NCI-H1092 (cell line): ENCODE data around the gene CAT.
"Not testable (repeated sequence)": the region's sequence is repeated elsewhere in the genome, so short reads cannot be mapped to it uniquely, and the experiment has no call there.

Experiments
- DNase-seq: peaks from one replicate; lab custom pipeline; 2025; lab: John Stamatoyannopoulos, UW

The CAT gene

DNA sequence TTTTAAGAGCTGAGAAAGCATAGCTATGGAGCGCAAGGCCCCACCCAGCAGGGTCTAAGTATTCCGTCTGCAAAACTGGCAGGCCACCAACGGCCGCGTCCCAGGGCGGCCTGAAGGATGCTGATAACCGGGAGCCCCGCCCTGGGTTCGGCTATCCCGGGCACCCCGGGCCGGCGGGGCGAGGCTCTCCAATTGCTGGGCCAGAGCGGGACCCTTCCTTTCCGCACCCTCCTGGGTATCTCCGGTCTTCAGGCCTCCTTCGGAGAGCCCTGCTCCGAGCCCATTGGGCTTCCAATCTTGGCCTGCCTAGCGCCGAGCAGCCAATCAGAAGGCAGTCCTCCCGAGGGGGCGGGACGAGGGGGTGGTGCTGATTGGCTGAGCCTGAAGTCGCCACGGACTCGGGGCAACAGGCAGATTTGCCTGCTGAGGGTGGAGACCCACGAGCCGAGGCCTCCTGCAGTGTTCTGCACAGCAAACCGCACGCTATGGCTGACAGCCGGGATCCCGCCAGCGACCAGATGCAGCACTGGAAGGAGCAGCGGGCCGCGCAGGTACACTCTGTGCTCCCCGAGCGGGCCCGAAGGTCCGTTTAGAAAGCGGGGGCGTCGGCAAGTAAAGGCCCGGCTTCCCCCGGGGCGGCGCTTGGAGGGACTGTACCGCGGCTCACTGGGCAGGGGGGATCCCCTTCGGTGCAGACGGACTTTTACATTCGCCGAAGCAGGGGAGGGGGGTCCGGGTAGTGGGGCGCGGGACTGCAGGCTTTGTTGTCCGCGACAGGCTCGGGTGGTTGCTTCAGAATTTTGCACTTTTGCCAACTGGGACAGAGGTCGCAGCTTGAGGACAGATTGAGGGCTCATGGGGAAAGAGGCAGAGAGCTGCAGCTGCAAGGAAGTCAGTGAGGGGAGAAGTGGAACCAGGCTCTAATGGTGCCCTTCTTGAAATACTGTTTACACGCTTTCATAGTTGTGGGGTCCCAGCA, at the start of gene CAT:
Gene CAT, plus strand, starts transcription at position 406 of the 979 bp plus-strand sequence. Its CDS starts 80 bp downstream, at position 486.
- DNase-seq, result peak; percentile 95

DNA sequence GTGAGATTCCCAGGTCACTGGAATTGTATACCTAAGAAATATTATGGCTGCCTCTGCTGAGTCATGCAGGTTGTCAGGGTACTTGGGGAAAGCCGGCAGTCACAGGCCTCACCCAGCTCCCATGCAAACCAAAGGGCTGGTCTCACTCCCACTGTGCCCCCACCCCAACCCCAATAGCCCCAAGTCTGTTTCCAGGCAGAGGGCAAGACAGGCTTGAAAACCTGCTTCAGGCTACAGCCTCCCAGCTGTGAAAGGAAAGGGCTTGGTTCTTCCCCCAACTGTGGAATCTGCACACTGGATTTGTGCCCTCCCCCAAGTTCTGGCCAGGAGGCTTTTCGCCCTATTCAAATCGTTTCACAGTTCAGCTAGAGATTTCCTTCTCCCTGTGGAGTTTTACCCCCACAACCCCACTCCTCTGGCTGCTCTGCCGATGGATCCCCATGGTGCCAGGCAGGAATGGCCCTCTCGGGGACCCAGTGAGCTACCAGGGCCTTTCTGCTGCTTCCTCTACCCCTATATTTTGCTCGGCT, 43.9 kb upstream of the CAT start:
- no peak for DNase-seq

DNA sequence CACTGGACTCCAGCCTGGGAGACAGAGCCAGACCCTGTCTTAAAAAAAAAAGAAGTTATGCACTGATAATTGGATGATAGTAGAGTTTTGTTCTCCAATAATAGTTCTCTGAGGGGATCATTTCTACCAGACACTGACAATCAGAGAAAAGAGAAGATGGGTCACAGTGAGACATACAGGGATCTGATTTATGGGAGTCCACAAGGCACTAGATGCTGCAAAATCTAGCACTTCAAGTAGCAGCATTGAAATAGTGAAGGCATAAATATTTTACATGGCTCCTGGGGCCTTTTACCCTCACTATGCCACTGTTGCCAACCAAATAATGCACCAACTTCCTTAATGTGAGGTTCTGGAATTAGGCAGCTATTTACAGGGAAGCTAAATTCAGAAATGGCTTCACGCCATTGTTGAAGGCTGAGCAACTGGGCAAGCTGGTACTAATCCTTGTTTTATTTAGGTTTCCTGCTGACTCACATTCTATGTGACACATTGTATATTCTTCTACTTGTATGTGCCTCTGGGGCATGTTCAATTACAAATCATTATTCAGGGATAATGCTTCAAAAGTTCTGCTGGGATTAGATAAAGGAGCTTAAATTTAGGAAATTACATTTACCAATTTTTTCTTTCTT, 42.7 kb upstream of the CAT start:
- DNase-seq, result no peak

DNA sequence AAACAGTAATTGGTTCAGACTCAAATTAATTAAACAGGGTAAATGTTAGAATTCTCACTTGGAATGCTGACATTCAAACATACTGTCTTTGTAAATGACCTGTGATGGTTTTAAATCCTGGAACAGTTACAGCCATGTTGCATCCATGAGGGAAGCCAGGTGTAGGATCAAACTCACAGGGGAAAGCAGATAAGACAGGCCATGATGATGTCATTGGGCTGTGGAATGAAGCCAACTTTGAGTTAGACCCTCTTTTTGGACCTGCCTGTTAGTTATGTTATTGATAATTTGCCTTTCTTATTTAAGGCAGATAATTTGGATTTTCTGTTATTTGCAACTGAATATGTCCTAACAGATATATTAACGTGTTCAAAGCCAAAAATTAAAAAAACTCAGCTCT, 41.6 kb upstream of the CAT start:
- no peak for DNase-seq

DNA sequence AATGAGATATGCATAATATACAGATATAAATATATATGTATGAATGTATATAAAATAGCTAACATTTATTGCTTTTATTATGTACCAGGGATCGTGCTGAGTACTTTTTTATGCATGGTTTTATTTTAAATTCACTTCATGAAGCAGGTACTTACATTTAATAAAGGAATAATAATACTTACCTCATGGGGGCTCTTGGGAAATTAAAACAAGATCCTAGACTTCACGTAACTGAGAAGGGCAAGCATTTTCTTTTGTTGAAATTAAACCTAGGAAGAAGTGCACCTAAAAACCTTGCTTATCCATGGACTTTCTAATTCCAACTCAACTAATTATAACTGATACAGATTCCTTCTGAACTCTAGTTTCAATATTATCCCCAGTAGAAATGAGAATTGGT, 40.9 kb upstream of the CAT start:
- no peak for DNase-seq

DNA sequence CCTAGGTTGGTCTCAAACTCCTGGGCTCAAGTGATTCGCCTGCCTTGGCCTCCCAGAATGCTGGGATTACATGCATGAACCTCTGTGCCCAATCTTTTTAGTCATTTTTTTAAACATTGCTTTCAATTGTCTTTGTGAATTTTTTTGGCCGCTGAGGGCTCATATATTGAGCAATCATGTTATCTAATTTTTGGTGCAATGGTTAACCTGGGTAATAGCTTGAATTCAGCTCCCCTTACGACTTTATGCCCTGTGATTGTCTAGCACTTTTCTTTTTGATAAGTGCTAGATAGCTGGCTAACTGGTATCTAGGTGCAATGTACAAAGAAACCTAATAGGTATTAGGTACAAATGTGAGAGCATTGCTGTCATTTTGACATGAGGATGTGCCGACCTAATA, 35.3 kb upstream of the CAT start:
- no peak for DNase-seq

DNA sequence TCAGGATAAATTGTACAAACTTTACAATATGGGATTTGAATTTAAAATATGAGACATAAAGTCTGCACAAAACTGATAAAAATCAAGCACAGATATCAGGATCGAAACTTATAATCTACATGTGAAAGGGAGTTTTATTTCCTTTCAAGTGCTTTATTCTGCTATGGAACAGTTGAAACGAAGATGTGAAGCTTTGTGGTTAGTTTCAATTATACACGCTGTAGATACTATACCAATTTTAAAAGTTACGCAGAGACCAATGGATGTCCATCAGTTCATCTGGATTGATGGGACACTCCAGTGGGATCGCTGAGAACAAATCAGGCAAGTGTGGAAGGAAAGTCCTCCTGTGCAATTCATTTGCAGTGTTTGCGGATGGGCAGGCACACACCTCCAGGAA, 34.5 kb upstream of the CAT start:
- no peak for DNase-seq

DNA sequence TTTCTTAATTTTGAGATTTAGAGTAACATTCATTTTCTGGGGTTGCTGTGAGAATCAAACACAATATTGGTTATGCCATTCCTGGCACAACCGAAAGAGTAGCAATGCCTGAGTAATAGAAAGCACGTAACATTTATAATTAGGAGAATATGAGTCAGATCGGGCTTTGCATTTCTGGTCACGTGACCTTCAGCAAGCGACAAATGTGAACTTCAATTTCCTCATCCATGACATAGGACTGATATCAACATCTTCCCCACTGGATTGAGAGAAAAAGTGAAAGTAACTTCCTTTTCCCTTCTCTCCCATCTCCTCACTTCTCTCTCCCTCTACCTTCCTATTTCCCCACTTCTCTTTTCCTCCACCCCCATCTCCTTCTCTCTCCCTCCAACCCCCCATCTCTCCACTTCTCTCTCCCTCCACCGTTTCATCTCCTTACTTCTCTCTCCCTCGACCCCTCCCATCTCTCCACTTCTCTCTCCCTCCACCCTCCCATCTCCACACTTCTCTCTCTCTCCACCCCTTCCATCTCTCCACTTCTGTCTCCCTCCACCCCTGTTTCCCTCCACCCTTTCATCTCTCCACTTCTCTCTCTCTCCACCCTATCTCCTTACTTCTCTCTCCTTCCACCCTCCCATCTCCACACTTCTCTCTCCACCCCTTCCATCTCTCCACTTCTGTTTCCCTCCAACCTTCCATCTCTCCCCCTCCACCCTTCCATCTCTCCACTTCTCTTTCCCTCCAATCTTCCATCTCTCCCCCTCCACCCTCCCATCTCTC, 33.5 kb upstream of the CAT start:
- DNase-seq, result no peak

DNA sequence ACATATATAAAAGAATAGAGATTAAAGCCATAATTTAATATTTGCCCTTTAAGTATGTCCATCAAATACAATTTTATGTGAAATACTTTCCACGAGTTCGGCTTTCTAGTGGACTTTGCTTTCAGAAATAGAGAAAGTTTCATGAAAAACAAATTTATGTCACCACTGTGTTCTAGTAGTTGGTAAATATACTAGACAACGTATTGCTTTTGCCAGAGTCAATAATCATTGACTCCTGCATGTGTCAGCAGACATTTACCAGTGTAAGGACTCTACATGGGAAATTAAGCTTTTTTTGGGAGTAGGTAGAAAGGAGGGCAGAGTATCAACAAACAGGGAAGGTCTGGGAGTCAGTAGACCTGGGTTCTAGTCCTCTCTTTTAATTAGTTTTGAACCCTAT, 32.3 kb upstream of the CAT start:
- DNase-seq, result no peak

DNA sequence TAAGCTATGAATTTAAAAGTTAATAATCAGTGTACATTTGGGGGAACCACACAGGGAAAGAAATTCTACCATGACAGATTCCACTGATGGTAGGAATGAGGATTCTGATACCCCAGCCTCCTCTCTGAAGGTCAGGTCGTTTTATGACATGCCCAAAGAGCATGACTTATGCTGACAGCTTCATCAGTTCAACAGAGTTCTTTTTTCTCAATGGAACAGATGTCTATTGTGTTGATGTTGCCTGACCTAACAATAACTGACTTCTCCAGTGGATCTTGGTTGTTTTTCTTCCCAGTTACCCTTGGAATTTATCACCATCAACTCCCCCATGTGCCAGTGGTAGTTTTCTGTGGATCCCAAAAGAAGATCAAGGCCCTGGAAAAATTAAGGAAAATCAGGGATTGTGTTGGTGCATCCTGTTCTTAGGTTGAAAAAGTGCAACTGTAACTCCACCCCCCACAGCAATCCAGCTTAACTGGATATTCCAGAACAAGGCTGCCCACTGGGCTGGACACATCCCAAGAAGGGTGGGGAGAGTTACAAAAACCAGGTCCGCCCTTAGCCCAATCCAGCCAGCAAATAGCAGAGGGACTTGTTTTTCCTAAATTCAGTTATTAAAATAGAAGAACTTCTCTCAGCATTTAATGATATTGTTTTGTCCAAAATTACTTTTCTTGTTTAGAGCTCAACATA, 31.5 kb upstream of the CAT start:
- no peak for DNase-seq

DNA sequence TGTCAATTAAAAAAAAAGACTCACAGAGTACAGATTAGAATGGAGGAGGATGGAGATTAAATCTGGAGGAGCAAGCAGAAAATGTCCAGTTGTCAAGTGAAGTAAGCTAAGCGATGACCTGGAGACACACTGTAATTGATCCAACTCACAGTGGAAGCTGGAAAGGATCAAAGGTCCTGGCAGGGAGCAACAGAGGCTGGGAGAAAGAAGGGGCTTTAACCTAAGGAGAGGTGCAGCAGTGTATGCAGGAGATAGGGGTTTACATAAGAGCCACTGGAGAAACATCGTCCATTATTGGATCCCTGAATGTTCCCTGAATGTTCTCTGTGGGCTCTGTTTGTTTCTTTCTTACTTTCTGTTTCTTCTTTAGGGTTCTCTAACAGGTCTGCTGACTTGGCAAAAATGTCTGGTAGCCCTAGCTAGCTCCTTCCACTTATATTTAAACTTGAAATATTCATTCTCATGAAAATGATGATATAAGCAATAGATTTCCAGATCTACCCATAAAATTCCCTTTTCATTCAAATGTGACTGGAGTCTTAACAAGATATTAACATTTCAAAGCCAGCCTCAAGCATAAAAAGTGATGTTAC, 30.1 kb upstream of the CAT start:
- DNase-seq, result no peak

DNA sequence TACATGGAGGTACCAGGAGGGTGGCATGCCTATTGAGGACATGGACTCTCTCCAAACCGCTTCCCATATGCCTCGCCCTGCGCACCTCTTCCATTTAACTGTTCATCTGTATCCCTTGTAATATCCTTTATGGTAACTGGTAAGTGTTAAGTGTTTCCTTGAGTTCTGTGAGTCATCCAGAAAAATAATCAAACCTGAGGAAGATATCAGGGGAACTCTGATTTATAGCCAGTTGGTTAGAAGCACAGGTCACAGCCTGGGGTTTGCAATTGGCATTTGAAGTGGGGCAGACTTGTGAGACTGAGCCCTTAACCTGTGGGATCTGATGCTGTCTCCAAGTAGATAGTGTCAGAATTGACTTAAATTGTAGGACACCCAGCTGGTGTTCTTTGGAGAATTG, 27.6 kb upstream of the CAT start:
- no peak for DNase-seq

DNA sequence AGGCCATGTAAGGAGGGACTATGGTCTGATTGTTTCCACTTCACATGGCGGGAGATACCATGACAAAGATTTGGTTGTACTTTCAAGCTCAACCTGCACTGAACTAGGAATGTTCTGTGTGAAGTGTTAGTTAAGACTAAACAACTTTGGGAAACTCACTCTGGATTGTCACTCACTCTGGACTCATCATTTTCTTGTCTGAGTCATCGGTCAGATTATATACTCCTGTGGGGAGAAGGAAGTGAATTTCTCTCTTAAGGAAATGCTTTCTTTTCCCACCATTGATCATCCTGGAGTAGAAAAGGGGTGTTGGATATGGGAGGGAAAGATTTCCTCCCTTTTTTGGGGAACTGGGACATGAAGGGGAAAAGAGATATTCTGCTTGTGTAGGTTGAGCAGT, 26.9 kb upstream of the CAT start:
- DNase-seq, result no peak

DNA sequence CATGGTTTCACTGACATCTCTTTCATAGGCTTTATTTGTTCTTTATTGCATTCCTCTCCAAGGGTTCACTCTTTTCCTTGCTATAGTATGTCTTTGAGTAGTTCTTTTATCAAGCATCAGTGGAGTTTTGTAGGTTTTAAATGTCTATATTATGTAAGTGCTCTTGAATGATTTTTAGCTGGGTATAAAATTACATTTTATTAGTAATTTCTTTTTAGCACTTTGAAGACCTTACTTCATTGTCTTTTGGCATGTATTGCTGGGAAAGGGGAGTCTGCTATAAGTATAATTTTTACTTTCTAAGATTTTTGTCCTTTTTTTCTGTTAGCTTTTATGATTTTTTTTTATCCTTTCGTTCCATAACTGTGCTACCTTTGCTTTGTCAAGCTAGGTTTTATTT, 25.5 kb upstream of the CAT start:
- DNase-seq, result no peak

DNA sequence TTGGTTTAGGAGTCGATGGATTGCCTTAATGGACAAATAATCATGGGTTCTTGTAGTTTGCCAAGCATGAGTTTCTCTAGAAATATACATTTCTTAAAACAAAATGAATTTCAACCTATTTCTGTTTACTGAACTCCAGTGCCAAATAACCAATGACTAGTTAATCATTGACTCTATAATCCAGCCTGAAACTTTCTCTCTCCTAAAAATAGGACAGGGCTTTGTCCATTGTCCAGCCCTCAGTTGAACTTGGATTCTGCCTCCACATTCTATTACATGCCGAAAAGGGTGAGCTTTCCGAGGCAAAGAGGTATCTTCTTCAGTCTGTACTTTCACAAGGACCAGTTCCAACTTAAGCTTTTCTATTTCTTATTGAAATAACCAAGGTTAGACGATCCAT, 23.2 kb upstream of the CAT start:
- DNase-seq, result no peak

DNA sequence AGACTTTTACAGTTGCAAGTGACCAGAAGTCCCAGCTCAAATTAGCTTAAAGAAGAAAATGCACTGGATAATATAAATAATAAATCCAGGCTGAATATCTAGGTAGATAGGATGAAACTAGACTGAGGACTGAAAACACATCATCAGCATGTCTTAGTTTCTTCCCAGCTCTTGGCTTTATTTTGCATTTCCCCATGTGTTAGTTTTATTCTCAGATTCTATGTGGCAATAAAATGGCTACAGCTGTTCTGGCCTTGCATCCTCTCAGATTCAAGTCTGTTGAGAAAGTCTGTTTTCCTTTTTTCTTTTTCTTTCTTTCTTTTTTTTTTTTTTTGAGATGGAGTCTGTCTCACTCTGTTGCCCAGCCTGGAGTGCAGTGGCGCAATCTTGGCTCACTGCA, 22.6 kb upstream of the CAT start:
- no peak for DNase-seq

DNA sequence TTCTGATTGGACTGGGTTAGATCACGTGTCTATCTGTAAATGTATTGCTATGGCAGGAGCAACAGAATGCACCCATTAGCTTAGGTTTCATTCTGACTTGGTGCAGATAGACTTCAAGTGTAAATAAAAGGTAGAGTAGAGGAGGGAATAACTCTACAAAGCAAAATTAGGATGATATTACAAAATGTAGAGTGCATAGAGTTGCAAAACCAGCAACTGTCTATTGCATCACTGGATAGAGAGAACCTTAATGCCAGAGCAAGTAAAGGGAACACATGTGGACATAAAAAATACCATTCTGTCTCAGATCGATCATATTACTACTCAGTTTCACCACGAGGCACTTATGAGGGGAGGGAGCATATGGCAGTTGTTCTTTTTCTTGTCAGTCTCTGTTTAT, 22.0 kb upstream of the CAT start:
- DNase-seq, result no peak

DNA sequence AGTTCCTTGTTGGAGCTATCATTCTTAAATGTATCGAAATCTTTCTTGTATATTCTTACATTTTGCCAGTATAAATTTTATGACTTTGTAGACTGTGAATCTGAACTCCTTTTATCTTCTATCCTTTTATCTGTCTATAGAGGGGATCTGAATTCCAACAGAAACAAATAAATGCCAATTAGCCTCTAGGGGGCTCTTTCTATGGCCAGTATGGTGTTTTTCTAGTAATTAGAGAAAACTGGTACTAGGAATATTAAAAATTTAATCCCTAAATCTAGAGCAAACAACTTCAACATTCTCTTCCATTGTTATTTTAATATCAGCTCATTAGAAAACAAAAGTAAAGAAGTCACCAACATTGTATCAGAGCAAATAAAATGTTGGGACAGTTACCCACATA, 21.5 kb upstream of the CAT start:
- no peak for DNase-seq

DNA sequence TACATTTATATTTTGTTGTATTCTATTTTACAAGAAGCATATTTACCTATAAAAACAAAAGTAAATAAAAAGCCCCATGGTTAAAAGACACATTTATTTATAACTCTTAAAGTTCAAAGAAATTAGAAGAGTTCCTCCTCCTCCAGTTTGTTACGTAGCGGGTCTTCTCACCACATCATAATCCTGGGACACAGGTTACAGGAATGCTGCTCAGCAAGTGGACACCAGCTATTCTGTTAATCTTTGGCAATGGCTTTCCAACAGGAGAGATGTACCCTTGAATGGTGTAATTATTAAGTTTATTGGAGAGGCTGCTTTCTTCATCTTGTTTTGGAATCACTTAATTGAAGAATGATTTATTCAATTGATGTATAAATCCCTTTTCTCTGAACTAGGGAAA, 19.6 kb upstream of the CAT start:
- no peak for DNase-seq

DNA sequence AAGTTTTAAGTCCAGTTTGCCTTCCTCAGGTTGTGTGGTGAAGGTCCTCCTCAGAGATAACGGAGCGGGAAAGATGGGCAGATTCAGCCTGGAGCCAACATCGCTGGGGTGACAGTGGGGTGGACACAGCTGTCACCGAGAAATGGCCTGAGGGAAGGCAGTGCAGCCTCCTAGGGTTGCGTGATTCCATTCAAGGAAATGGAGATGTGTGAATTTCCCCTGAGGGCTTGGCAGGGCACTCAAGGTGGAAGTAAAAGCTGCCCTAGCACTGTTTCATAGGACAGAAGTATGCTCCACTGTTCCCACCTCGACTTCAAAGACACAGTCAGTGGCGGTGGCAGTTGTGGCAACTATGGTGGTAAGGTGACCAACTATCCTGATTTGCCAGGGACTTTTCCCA, 15.4 kb upstream of the CAT start:
- no peak for DNase-seq

DNA sequence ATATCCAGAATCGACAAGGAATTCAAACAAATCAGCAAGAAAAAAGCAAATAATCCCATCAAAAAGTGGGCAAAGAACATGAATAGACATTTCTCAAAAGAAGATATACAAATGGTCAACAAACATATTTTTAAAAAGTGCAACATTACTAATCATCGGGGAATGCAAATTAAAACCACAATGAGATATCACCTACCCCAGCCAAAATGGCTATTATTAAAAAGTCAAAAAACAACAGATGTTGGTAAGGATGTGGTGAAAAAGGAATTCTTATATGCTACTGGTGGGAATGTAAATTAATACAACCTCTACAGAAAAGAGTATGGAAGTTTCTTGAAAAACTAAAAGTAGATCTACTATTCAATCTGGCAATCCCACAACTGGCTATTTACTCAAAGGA, 13.9 kb upstream of the CAT start:
- DNase-seq, result not testable (repeated sequence)

DNA sequence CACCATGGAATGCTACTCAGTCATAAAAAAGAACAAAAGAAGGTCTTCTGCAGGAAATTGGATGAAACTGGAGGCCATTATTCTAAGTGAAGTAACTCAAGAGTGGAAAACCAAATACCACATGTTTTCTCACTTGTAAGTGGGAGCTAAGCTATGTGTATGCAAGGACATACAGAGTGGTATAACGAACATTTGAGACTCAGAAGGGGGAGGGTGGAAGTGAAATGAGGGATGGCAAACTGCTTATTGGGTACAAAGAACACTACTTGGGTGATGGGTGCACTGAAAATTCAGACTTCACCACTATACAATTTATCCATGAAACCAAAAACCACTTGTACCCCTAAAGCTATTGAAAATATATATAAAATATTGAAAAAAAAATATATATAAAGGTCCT, 13.4 kb upstream of the CAT start:
- DNase-seq, result no peak
